ENCODE results near the gene NOL11. TPM values are rescaled to one million over a fixed set of nuclear protein-coding genes. Genes with fewer than 3 reads are reported as not detected.
"Not testable (repeated sequence)": the region's sequence is repeated elsewhere in the genome, so short reads cannot be mapped to it uniquely, and the experiment has no call there.

Gene NOL11
- total and polyA plus RNA-seq, 11 donors = 18.1 to 34.0 (median 22.6) TPM

- Histone ChIP-seq H3K36me3 (peaks cover 0 to 26% (median 6%) of the 10 kb centered on the region in 9 donors), H3K9me3 (peaks cover 0 to 5% (median 0%) of the 10 kb centered on the region in 12 donors), H3K4me3 (no peak overlapping the region), H3K27me3 (no peaks in the 10 kb centered on the region), H3K4me1 (no peaks in the 10 kb centered on the region), H3K27ac (no peak overlapping the region)
- no peak for DNase-seq
- intact Hi-C loops (cut with DNase I) = no loop called here
- 76 to 86% (median 84%) methylated on average over 4 of the region's 4 CpGs for WGBS, 4 donors
- TF ChIP-seq, protein P1, sequence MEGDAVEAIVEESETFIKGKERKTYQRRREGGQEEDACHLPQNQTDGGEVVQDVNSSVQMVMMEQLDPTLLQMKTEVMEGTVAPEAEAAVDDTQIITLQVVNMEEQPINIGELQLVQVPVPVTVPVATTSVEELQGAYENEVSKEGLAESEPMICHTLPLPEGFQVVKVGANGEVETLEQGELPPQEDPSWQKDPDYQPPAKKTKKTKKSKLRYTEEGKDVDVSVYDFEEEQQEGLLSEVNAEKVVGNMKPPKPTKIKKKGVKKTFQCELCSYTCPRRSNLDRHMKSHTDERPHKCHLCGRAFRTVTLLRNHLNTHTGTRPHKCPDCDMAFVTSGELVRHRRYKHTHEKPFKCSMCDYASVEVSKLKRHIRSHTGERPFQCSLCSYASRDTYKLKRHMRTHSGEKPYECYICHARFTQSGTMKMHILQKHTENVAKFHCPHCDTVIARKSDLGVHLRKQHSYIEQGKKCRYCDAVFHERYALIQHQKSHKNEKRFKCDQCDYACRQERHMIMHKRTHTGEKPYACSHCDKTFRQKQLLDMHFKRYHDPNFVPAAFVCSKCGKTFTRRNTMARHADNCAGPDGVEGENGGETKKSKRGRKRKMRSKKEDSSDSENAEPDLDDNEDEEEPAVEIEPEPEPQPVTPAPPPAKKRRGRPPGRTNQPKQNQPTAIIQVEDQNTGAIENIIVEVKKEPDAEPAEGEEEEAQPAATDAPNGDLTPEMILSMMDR (IDR thresholded peaks at IDR 0.05) = no peak
- TF ChIP-seq POLR2A (IDR thresholded peaks at IDR 0.05) = no peak
- ATAC-seq = no peak
Observed at GRCh38 chr17:67696853-67697498, 20.8 kb upstream of the NOL11 start.

DNA sequence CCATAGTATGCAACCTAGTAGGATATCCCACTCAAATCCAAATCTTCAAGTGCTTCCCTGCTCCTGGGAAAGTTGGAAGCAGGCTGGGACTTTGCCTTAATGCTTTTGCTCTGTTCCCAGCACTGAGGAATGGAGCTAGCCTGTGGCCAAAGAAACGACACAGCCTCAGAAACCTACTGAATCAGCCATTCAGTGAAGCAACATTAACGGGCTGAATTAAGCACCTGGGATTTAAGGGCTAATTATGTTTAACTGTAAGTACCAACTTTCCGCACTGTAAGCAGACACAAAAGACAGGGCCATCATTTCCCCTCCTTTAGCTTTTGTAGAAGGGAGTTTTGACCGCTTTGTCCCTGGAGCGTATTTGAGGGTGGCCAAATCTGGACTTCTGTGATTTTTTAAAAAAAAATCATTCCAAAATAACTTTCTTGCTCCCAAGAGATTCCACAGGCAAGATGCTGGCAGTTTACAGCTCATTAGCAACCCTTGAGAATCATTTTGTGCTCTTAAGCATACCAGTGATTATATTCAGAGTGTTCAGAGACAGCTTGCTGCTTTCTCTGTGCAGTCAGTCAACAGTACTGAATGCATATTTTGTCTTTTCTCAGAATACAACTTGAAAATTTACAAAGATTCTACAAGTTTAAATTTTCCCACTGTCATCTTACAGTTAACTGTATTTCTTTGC is 17.6 kb upstream of the NOL11 start:
- H3K36me3 ChIP-seq = no peaks in the 10 kb centered on the region
- H3K4me3 ChIP-seq = no peak overlapping the region
- ATAC-seq (no peak), DNase-seq (no peak)
- 66 to 83% (median 73%) methylated on average over 5 of the region's 5 CpGs for WGBS, 4 donors
- H3K9me3 ChIP-seq = peaks cover 0 to 5% (median 0%) of the 10 kb centered on the region in 12 donors
- no peak for TF ChIP-seq POLR2A (IDR thresholded peaks at IDR 0.05)
- TF ChIP-seq, protein P1 (IDR thresholded peaks at IDR 0.05) = no peak
- H3K27ac ChIP-seq = no peak overlapping the region
- intact Hi-C loops (cut with DNase I) = no loop called here
- H3K4me1 ChIP-seq = no peaks in the 10 kb centered on the region
- H3K27me3 ChIP-seq = no peaks in the 10 kb centered on the region

GRCh38 chr17:67700725-67701119 is 17.0 kb upstream of the NOL11 start:
- no peak for DNase-seq
- no peak for ATAC-seq
- no peak overlapping the region for H3K4me3 ChIP-seq
- peaks cover 0 to 5% (median 0%) of the 10 kb centered on the region in 12 donors for H3K9me3 ChIP-seq
- intact Hi-C loops (cut with DNase I) = no loop called here
- no peak overlapping the region for H3K27ac ChIP-seq
- 87 to 95% (median 90%) methylated on average over 1 of the region's 1 CpG for WGBS, 4 donors
- TF ChIP-seq POLR2A (IDR thresholded peaks at IDR 0.05) = no peak
- TF ChIP-seq, protein P1 (IDR thresholded peaks at IDR 0.05) = no peak
- no peaks in the 10 kb centered on the region for H3K36me3 ChIP-seq
- no peaks in the 10 kb centered on the region for H3K4me1 ChIP-seq
- no peaks in the 10 kb centered on the region for H3K27me3 ChIP-seq

- intact Hi-C loops (cut with DNase I); H3K9me3 ChIP-seq; H3K4me1 ChIP-seq; DNase-seq; ATAC-seq; H3K27ac ChIP-seq; H3K4me3 ChIP-seq; H3K27me3 ChIP-seq; H3K36me3 ChIP-seq: not testable (repeated sequence)
- 95 to 98% (median 96%) methylated on average over 8 of the region's 8 CpGs for WGBS, 4 donors
Observed at GRCh38 chr17:67702861-67703260, 14.9 kb upstream of the NOL11 start.

All from heart left ventricle (tissue), 16 donors.